K562 (cell line): ENCODE data around the gene ZNF140. TPM values are rescaled to one million over a fixed set of nuclear protein-coding genes. Genes with fewer than 3 reads are reported as not detected.

Experiments
- CHD7 ChIP-seq: fragments of 200-600 bp; sonication (generic); IDR thresholded peaks from one replicate; pipeline ENCODE4 v1.6.1; 2012; ENCODE audit warnings: mild to moderate bottlenecking, low read depth, low read length, inconsistent platforms
- EGR1 ChIP-seq: fragments of 450-650 bp; conservative IDR thresholded peaks from 2 replicates; pipeline ENCODE4 v1.6.1; 2017; ENCODE audit warnings: mild to moderate bottlenecking
- ETV1 ChIP-seq: fragments of 450-650 bp; conservative IDR thresholded peaks from 2 replicates; pipeline ENCODE4 v1.6.1; 2016; ENCODE audit warnings: missing genetic modification characterization, control low read depth, low read depth, missing compliant biosample characterization
- FOXM1 ChIP-seq, 2 experiments: fragments of 450-650 bp in 1 of 2; sonication (generic) in 1 of 2; formaldehyde crosslinking in 1 of 2; IDR thresholded peaks; 2 replicates each; pipeline versions ENCODE4 v1.6.1 to v1.9.0; 2017 to 2022; ENCODE audit warnings: low read depth in 2 of 2, mild to moderate bottlenecking in 2 of 2, missing genetic modification reagents in 1 of 2, moderate library complexity in 1 of 2
- HDAC1 ChIP-seq, 2 experiments: fragments of 450-650 bp; IDR thresholded peaks; 2 replicates each; pipeline ENCODE4 v1.6.1; 2016 to 2017; ENCODE audit warnings: inconsistent platforms in 1 of 2, mild to moderate bottlenecking in 1 of 2, moderate library complexity in 1 of 2
- KLF1 ChIP-seq: fragments of 450-650 bp; IDR thresholded peaks from 2 replicates; pipeline ENCODE4 v1.6.1; 2016; ENCODE audit warnings: missing genetic modification characterization, missing compliant biosample characterization
- LCOR ChIP-seq: sonication (generic); formaldehyde crosslinking; IDR thresholded peaks from 2 replicates; pipeline ENCODE4 v1.8.0; 2022; ENCODE audit warnings: mild to moderate bottlenecking, missing genetic modification reagents
- MCM2 ChIP-seq: fragments of 450-650 bp; IDR thresholded peaks from 2 replicates; pipeline ENCODE4 v1.6.1; 2017; ENCODE audit warnings: low read depth, mild to moderate bottlenecking
- NCOA1 ChIP-seq: fragments of 450-650 bp; IDR thresholded peaks from 2 replicates; pipeline ENCODE4 v1.6.1; 2016; ENCODE audit warnings: low read depth
- PTRF ChIP-seq: fragments of 450-650 bp; IDR thresholded peaks from 2 replicates; pipeline ENCODE4 v1.6.1; 2016; ENCODE audit warnings: mild to moderate bottlenecking, missing genetic modification characterization, missing compliant biosample characterization
- RFX1 ChIP-seq: fragments of 450-650 bp; IDR thresholded peaks from 2 replicates; pipeline ENCODE4 v1.6.1; 2016; ENCODE audit warnings: mild to moderate bottlenecking, moderate library complexity
- SAFB2 ChIP-seq: fragments of 200-400 bp; formaldehyde crosslinking; IDR thresholded peaks from 2 replicates; pipeline ENCODE4 v1.6.1; 2018; ENCODE audit warnings: borderline replicate concordance, low read length, low read depth, moderate library complexity; ENCODE audit not compliant: severe bottlenecking
- SIX5 ChIP-seq, 2 experiments: IDR thresholded peaks; 2 replicates each; pipeline ENCODE4 v1.6.1; 2011; ENCODE audit warnings: low read length in 2 of 2, borderline replicate concordance in 1 of 2, low read depth in 1 of 2, mild to moderate bottlenecking in 1 of 2, moderate library complexity in 1 of 2; ENCODE audit not compliant: insufficient read depth in 1 of 2
- SPI1 ChIP-seq: IDR thresholded peaks from 2 replicates; pipeline ENCODE4 v1.6.1; 2011; ENCODE audit warnings: low read depth, low read length, control low read depth, borderline replicate concordance
- TSC22D4 ChIP-seq: fragments of 450-650 bp; IDR thresholded peaks from 2 replicates; pipeline ENCODE4 v1.6.1; 2016; ENCODE audit warnings: missing genetic modification characterization, missing biosample characterization, control low read depth
- ZNF311 ChIP-seq: fragments of 250-450 bp; sonication (Bioruptor Pico); IDR thresholded peaks from 2 replicates; pipeline ENCODE4 v1.4.0; 2020; ENCODE audit warnings: mild to moderate bottlenecking, moderate library complexity
- ZNF583 ChIP-seq: fragments of 250-450 bp; sonication (Bioruptor Pico); IDR thresholded peaks from 2 replicates; pipeline ENCODE4 v1.4.0; 2020
- polyA plus RNA-seq, 8 experiments: library from polyadenylated mRNA; depleted of rRNA in 4 of 8; stranded (reverse) in 5 of 8; unstranded in 3 of 8; fragments of >200 nt; fragmentation: Nextera tagmentation in 2 of 8; fragmentation: Illumina TruSeq in 1 of 8; extraction: Ambion mirVana in 2 of 8; extraction: Trizol in 1 of 8; gene quantifications; 2 replicates each; pipeline versions ENCODE4 v1.2.1 to v1.2.3, GENCODE V29; 2011 to 2014; ENCODE audit warnings: inconsistent platforms in 1 of 8, missing spikeins in 1 of 8
- total RNA-seq, 7 experiments: library from RNA; depleted of rRNA in 6 of 7; stranded (reverse); fragments of >200 nt in 6 of 7; fragmentation: Illumina TruSeq in 2 of 7; extraction: Trizol in 2 of 7; gene quantifications; 2 replicates each; pipeline versions ENCODE4 v1.2.1 to v1.2.3, GENCODE V29; 2011 to 2021; ENCODE audit warnings: low replicate concordance in 1 of 7

The ZNF140 gene
- total and polyA plus RNA-seq, 9 of the 15 experiments (the other 6 are each of a cell fraction or from before 2014, with no cell fraction given) = 1.6 to 10.9 (median 5.3) TPM

- TF ChIP-seq CHD7 (no peak), KLF1 (tag) (no peak), SIX5 (IDR thresholded peaks at IDR 0.05; ENCODE audit: borderline replicate concordance in 1 of 2, insufficient read depth in 1 of 2, low read depth in 1 of 2, low read length in 2 of 2) (peak; percentile 60 to 69; a peak in 3 of 4 replicates), MCM2 (no peak), ETV1 (tag) (0 out of 2 replicates have a peak, but pooled peaks have one; percentile 36), HDAC1 (IDR thresholded peaks at IDR 0.05) (peak in 1 of 2 experiments; percentile 84; a peak in 1 of 4 replicates), ZNF311 (CRISPR knock-in tag) (0 out of 2 replicates have a peak, but pooled peaks have one; percentile 22), EGR1 (peak; percentile 34; the same call in 1 of the 2 replicates), RFX1 (peak; percentile 97), SAFB2 (no peak), FOXM1 (IDR thresholded peaks at IDR 0.05; ENCODE audit: low read depth) (no peak), FOXM1 (CRISPR knock-in tag; IDR thresholded peaks at IDR 0.05; ENCODE audit: low read depth) (peak; percentile 60; the same call in 1 of the 2 replicates), PTRF (no peak), TSC22D4 (tag) (no peak), NCOA1 (no peak), ZNF583 (CRISPR knock-in tag) (peak; percentile 53; the same call in 1 of the 2 replicates), SPI1 (no peak), LCOR (CRISPR knock-in tag) (0 out of 2 replicates have a peak, but pooled peaks have one; percentile 41)
These were observed 43.3 kb upstream of the ZNF140 start, which contains the start of gene ZNF84 (continued) for GRCh38 chr12:133037207-133038005.
